HepG2 (cell line): ENCODE results near the gene SRSF2. TPM values are rescaled to one million over a fixed set of nuclear protein-coding genes. Genes with fewer than 3 reads are reported as not detected.

Source experiments
- ATAC-seq: fragments of 200-7000 bp; cut with Tn5 transposase; 3 replicates; pipeline ENCODE4 v1.9.1; 2020; ENCODE audit warnings: mild to moderate bottlenecking, moderate library complexity
- BruUV-seq: library from RNA; stranded (reverse); fragments of 400-500 nt; replicated peaks from 2 replicates; lab custom pipeline; 2021; lab: Mats Ljungman, UMichigan
- CTCF ChIA-PET: fragments of 300-600 bp; formaldehyde crosslinking; extraction: SDS; loops from one replicate; lab custom pipeline; 2021; ENCODE audit warnings: low total read pairs, inconsistent platforms, low intra/inter-chr PET ratio; lab: Yijun Ruan, JAX
- POLR2A ChIA-PET: fragments of 350-600 bp; sonication (Branson Sonifier 250); formaldehyde crosslinking; loops from one replicate; lab custom pipeline; 2020; ENCODE audit warnings: antibody characterized with exemption, inconsistent platforms; lab: Yijun Ruan, JAX
- DNase-seq: peaks from one replicate; pipeline ENCODE4 v3.0.0-alpha.2; 2015; ENCODE audit warnings: low spot score
- FAIRE-seq: peaks from 3 replicates; lab custom pipeline; 2011; peaks lifted over from hg19 to GRCh38; lab: Jason Lieb, UNC
- H2AFZ ChIP-seq: one replicate; pipeline ENCODE4 v1.6.1; 2011; ENCODE audit warnings: low read length, inconsistent platforms
- H3K27ac ChIP-seq: fragments of 300-600 bp; 3 replicates; pipeline ENCODE4 v1.8.0; 2011; ENCODE audit warnings: mixed run types, mild to moderate bottlenecking, mixed read lengths, low read length, inconsistent platforms; ENCODE audit not compliant: insufficient read depth; ENCODE audit errors: extremely low read length
- H3K27me3 ChIP-seq, 2 experiments: fragments of 200-600 bp in 1 of 2; 2 replicates in 1 of 2; 3 replicates in 1 of 2; pipeline versions ENCODE4 v1.6.0 to v1.8.0; 2011; ENCODE audit warnings: low read length in 2 of 2, mild to moderate bottlenecking in 2 of 2, moderate library complexity in 2 of 2, inconsistent platforms in 1 of 2; ENCODE audit not compliant: insufficient read depth in 2 of 2, control insufficient read depth in 1 of 2
- H3K36me3 ChIP-seq, 2 experiments: fragments of 200-600 bp in 1 of 2; replicated peaks in 1 of 2; 2 replicates in 1 of 2; 3 replicates in 1 of 2; pipeline versions ENCODE4 v1.5.1 to v1.8.0; 2011; ENCODE audit warnings: low read length in 2 of 2, inconsistent platforms in 1 of 2; ENCODE audit not compliant: insufficient read depth in 2 of 2, control insufficient read depth in 1 of 2
- H3K4me1 ChIP-seq: 2 replicates; pipeline ENCODE4 v1.5.1; 2012; ENCODE audit warnings: low read length, inconsistent platforms; ENCODE audit not compliant: insufficient read depth
- H3K4me2 ChIP-seq: 2 replicates; pipeline ENCODE4 v1.6.0; 2011; ENCODE audit warnings: low read depth, low read length, inconsistent platforms
- H3K4me3 ChIP-seq, 3 experiments: fragments of 200-600 bp in 1 of 3; sonication (generic), shearing (Covaris generic) in 1 of 3; replicated peaks in 1 of 3; 2 replicates each; pipeline ENCODE4 v1.5.1; 2011 to 2016; ENCODE audit warnings: low read length in 3 of 3, inconsistent platforms in 2 of 3, low read depth in 2 of 3, mild to moderate bottlenecking in 2 of 3, control low read depth in 1 of 3, mixed read lengths in 1 of 3; ENCODE audit not compliant: insufficient read depth in 1 of 3
- H3K79me2 ChIP-seq: one replicate; pipeline ENCODE4 v1.6.1; 2011; ENCODE audit warnings: low read length, inconsistent platforms; ENCODE audit not compliant: insufficient read depth
- H3K9ac ChIP-seq: 2 replicates; pipeline ENCODE4 v1.6.0; 2011; ENCODE audit warnings: mild to moderate bottlenecking, low read depth, low read length, inconsistent platforms; ENCODE audit not compliant: insufficient read depth
- H3K9me3 ChIP-seq: 2 replicates; pipeline ENCODE4 v1.5.1; 2012; ENCODE audit warnings: mild to moderate bottlenecking, low read length
- H4K20me1 ChIP-seq: 2 replicates; pipeline ENCODE4 v1.6.0; 2011; ENCODE audit warnings: inconsistent platforms, mild to moderate bottlenecking, low read length, moderate library complexity; ENCODE audit not compliant: insufficient read depth
- ASH2L ChIP-seq: fragments of 300-600, 200-600 bp; sonication (generic); IDR thresholded peaks from 2 replicates; pipeline ENCODE4 v1.7.0; 2017; ENCODE audit warnings: low read depth, mild to moderate bottlenecking, moderate library complexity, mixed read lengths, low read length; ENCODE audit not compliant: insufficient read length
- BORCS8-MEF2B ChIP-seq: sonication (generic); formaldehyde crosslinking; IDR thresholded peaks from 2 replicates; pipeline ENCODE4 v1.8.0; 2022; ENCODE audit warnings: mild to moderate bottlenecking, missing genetic modification reagents
- HCFC1 ChIP-seq: fragments of 150-350 bp; IDR thresholded peaks from 2 replicates; pipeline ENCODE4 v1.6.1; 2014; ENCODE audit warnings: low read depth, low read length
- NFYB ChIP-seq: sonication (generic); formaldehyde crosslinking; IDR thresholded peaks from 2 replicates; pipeline ENCODE4 v1.4.0; 2020; ENCODE audit warnings: missing genetic modification reagents
- POLR2A ChIP-seq, 2 experiments: IDR thresholded peaks; 2 replicates each; pipeline ENCODE4 v1.6.1; 2011; ENCODE audit warnings: low read depth in 2 of 2, low read length in 2 of 2, mild to moderate bottlenecking in 1 of 2, moderate library complexity in 1 of 2; ENCODE audit not compliant: insufficient read depth in 1 of 2
- SMARCC2 ChIP-seq: fragments of 450-650 bp; IDR thresholded peaks from 2 replicates; pipeline ENCODE4 v1.6.1; 2017; ENCODE audit warnings: antibody characterized with exemption, mild to moderate bottlenecking
- STAG1 ChIP-seq: sonication (generic); formaldehyde crosslinking; IDR thresholded peaks from 2 replicates; pipeline ENCODE4 v1.4.0; 2020; ENCODE audit warnings: missing genetic modification reagents
- ZNF17 ChIP-seq: sonication (generic); formaldehyde crosslinking; IDR thresholded peaks from 2 replicates; pipeline ENCODE4 v1.5.0; 2020; ENCODE audit warnings: mild to moderate bottlenecking, missing genetic modification reagents
- ZNF550 ChIP-seq: sonication (generic); formaldehyde crosslinking; IDR thresholded peaks from 2 replicates; pipeline ENCODE4 v1.4.0; 2020; ENCODE audit warnings: mild to moderate bottlenecking, missing genetic modification reagents, borderline replicate concordance
- ZNF839 ChIP-seq: sonication (generic); formaldehyde crosslinking; IDR thresholded peaks from 2 replicates; pipeline ENCODE4 v1.4.0; 2020; ENCODE audit warnings: missing genetic modification reagents, mild to moderate bottlenecking, borderline replicate concordance
- WGBS: methylation state at CpG from one replicate; pipeline ENCODE4 v1.1.6; 2017; ENCODE audit warnings: low lambda C conversion rate; 5-methylcytosine and 5-hydroxymethylcytosine counted together
- in situ Hi-C: cut with HindIII; loops from 2 replicates; pipeline ENCODE4 v1.10.0; 2017; ENCODE audit warnings: low pct_unique_long_range_greater_than_20kb; ENCODE audit not compliant: extremely low pct_ligation_motif_present
- intact Hi-C: fragments of 100-400 bp; cut with micrococcal nuclease; formaldehyde crosslinking; loops from one replicate; pipeline ENCODE4 v1.10.0; 2022; ENCODE audit not compliant: unreplicated experiment
- polyA plus RNA-seq, 8 experiments: library from polyadenylated mRNA; depleted of rRNA in 3 of 8; stranded (reverse) in 7 of 8; unstranded in 1 of 8; fragments of >200 nt; fragmentation: Illumina TruSeq in 4 of 8; extraction: Trizol in 4 of 8; gene quantifications; 2 replicates each; pipeline versions ENCODE4 v1.2.1 to v1.2.3, GENCODE V29; 2011 to 2016; ENCODE audit warnings: low read depth in 4 of 8, missing spikeins in 1 of 8, mixed read lengths in 1 of 8; ENCODE audit not compliant: insufficient read depth in 1 of 8
- total RNA-seq, 5 experiments: library from RNA; depleted of rRNA; stranded (reverse); fragments of >200 nt; fragmentation: Illumina TruSeq; extraction: Trizol; gene quantifications; 2 replicates each; pipeline ENCODE4 v1.2.3, GENCODE V29; 2016; ENCODE audit warnings: low read depth in 1 of 5
- TF ChIP-seq, protein P1 (sequence below): sonication (generic); formaldehyde crosslinking; IDR thresholded peaks from 2 replicates; pipeline ENCODE4 v1.5.1; 2020; ENCODE audit warnings: mild to moderate bottlenecking, moderate library complexity, missing genetic modification reagents
- TF ChIP-seq, protein P2 (sequence below): IDR thresholded peaks from 2 replicates; pipeline ENCODE4 v1.6.1; 2016; ENCODE audit warnings: low read depth, missing genetic modification reagents, missing compliant biosample characterization

The SRSF2 gene
- total and polyA plus RNA-seq, 2 of the 13 experiments (the other 11 are each of a cell fraction or from before 2014, with no cell fraction given): 306 to 319 TPM

DNA sequence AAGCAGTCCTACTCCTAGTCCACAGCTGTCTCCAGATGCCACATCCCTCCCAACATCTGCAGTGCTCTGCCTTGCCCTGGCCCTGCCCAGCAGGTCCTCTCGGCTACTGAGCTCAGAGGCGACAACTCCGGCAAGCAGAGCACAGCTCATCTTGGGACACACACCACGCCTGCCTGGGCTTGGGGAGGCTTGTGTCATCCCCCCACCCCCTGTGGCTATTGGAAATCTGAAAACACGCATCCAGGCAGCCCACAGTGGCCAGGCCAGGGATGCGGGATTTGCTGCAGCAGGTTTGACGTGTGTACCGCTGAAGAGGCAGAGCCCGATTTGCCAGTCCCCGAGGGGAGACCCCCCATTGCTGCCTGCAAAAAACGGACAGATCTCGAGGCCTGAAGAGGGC, 51.8 kb downstream of the SRSF2 start:
- in situ Hi-C loops (no loop called here), intact Hi-C loops (no loop called here)
- H3K4me1 ChIP-seq: peaks cover 41% of the 10 kb centered on the region
- no peaks in the 10 kb centered on the region for H3K27me3 ChIP-seq
- FAIRE-seq (no peak), DNase-seq (no peak), ATAC-seq (no peak)
- no peak overlapping the region for H3K27ac ChIP-seq
- TF ChIP-seq, protein P1, sequence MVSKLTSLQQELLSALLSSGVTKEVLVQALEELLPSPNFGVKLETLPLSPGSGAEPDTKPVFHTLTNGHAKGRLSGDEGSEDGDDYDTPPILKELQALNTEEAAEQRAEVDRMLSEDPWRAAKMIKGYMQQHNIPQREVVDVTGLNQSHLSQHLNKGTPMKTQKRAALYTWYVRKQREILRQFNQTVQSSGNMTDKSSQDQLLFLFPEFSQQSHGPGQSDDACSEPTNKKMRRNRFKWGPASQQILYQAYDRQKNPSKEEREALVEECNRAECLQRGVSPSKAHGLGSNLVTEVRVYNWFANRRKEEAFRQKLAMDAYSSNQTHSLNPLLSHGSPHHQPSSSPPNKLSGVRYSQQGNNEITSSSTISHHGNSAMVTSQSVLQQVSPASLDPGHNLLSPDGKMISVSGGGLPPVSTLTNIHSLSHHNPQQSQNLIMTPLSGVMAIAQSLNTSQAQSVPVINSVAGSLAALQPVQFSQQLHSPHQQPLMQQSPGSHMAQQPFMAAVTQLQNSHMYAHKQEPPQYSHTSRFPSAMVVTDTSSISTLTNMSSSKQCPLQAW: peak; percentile 35; the same call in 1 of the 2 replicates
- TF ChIP-seq ZNF17: no peak
- H3K79me2 ChIP-seq: no peaks in the 10 kb centered on the region
- no peaks in the 10 kb centered on the region for H3K9me3 ChIP-seq
- H3K4me3 ChIP-seq: no peak overlapping the region
- ChIA-PET CTCF (no interaction called here), POLR2A (interaction anchor here (0.9 kb wide), 1 partner anchor 13 kb away, joined by 4 read pairs; no protein-coding TSS in a partner anchor)
- 98% methylated on average over 11 of the region's 12 CpGs for WGBS
- peaks cover 7 to 18% of the 10 kb centered on the region in 2 experiments; a peak in 4 of 5 replicates for H3K36me3 ChIP-seq
- H3K4me2 ChIP-seq: no peak overlapping the region
- no TSS peak for BruUV-seq
- no peaks in the 10 kb centered on the region for H4K20me1 ChIP-seq
- H2AFZ ChIP-seq: no peak overlapping the region
- no peak overlapping the region for H3K9ac ChIP-seq

DNA sequence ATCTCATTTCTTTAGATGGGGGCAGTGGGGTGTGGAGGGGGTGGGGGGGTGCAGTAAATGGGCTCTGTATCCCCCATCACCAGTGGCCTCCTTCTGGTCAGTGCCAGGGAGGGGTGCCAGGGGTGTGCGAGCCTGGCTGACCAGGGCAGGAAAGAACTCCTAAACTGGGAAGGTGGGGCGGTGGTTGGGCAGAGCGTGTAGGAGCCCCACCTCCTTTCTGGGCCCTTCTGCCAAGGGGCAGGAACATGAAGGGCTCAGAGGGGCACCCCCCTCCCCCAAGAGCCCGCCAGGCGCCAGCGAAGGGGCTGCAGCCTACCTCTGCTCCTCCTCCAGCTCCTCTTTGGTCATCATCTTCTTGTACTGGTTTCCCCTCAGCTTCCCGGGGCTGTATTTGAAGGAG, 52.4 kb downstream of the SRSF2 start:
- WGBS: 94% methylated on average over 7 of the region's 7 CpGs
- intact Hi-C loops (no loop called here), in situ Hi-C loops (loop anchor here (5.0 kb wide), 1 partner anchor 33 kb away; no protein-coding TSS in a partner anchor)
- H3K9me3 ChIP-seq: no peaks in the 10 kb centered on the region
- no peak overlapping the region for H3K4me3 ChIP-seq
- CTCF ChIA-PET: no interaction called here
- POLR2A ChIA-PET: interaction anchor here (1.3 kb wide), 1 partner anchor 13 kb away, joined by 3 read pairs; no protein-coding TSS in a partner anchor
- ATAC-seq (no peak), FAIRE-seq (no peak), DNase-seq (no peak)
- H3K27me3 ChIP-seq: no peaks in the 10 kb centered on the region
- H2AFZ ChIP-seq: no peak overlapping the region
- BruUV-seq: no TSS peak
- H4K20me1 ChIP-seq: no peaks in the 10 kb centered on the region
- no peaks in the 10 kb centered on the region for H3K79me2 ChIP-seq
- no peak overlapping the region for H3K27ac ChIP-seq
- peaks cover 7 to 18% of the 10 kb centered on the region in 2 experiments; a peak in 4 of 5 replicates for H3K36me3 ChIP-seq
- no peak overlapping the region for H3K4me2 ChIP-seq
- no peak overlapping the region for H3K9ac ChIP-seq
- peaks cover 39% of the 10 kb centered on the region for H3K4me1 ChIP-seq
- TF ChIP-seq NFYB (CRISPR knock-in tag): no peak
- no peak for TF ChIP-seq ZNF839
- TF ChIP-seq POLR2A (IDR thresholded peaks at IDR 0.05; ENCODE audit: insufficient read depth in 1 of 2, low read depth in 2 of 2, low read length in 2 of 2): no peak
- TF ChIP-seq BORCS8-MEF2B (CRISPR knock-in tag): no peak
- TF ChIP-seq ASH2L: no peak
- no peak for TF ChIP-seq STAG1 (CRISPR knock-in tag)
- TF ChIP-seq, protein P2, sequence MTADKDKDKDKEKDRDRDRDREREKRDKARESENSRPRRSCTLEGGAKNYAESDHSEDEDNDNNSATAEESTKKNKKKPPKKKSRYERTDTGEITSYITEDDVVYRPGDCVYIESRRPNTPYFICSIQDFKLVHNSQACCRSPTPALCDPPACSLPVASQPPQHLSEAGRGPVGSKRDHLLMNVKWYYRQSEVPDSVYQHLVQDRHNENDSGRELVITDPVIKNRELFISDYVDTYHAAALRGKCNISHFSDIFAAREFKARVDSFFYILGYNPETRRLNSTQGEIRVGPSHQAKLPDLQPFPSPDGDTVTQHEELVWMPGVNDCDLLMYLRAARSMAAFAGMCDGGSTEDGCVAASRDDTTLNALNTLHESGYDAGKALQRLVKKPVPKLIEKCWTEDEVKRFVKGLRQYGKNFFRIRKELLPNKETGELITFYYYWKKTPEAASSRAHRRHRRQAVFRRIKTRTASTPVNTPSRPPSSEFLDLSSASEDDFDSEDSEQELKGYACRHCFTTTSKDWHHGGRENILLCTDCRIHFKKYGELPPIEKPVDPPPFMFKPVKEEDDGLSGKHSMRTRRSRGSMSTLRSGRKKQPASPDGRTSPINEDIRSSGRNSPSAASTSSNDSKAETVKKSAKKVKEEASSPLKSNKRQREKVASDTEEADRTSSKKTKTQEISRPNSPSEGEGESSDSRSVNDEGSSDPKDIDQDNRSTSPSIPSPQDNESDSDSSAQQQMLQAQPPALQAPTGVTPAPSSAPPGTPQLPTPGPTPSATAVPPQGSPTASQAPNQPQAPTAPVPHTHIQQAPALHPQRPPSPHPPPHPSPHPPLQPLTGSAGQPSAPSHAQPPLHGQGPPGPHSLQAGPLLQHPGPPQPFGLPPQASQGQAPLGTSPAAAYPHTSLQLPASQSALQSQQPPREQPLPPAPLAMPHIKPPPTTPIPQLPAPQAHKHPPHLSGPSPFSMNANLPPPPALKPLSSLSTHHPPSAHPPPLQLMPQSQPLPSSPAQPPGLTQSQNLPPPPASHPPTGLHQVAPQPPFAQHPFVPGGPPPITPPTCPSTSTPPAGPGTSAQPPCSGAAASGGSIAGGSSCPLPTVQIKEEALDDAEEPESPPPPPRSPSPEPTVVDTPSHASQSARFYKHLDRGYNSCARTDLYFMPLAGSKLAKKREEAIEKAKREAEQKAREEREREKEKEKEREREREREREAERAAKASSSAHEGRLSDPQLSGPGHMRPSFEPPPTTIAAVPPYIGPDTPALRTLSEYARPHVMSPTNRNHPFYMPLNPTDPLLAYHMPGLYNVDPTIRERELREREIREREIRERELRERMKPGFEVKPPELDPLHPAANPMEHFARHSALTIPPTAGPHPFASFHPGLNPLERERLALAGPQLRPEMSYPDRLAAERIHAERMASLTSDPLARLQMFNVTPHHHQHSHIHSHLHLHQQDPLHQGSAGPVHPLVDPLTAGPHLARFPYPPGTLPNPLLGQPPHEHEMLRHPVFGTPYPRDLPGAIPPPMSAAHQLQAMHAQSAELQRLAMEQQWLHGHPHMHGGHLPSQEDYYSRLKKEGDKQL (CRISPR knock-in tag): no peak
- TF ChIP-seq SMARCC2: no peak
- no peak for TF ChIP-seq ZNF550 (CRISPR knock-in tag)
- no peak for TF ChIP-seq HCFC1
